HUES48 (cell line): ENCODE data around the gene WNK4.

Experiments used
- H3K27ac ChIP-seq: one replicate; pipeline ENCODE4 v1.7.0; 2013; ENCODE audit warnings: low read depth, low read length, inconsistent platforms
- H3K27me3 ChIP-seq: 2 replicates; pipeline ENCODE4 v1.6.1; 2013; ENCODE audit warnings: mild to moderate bottlenecking, low read length; ENCODE audit not compliant: control insufficient read depth, insufficient read depth
- H3K36me3 ChIP-seq: 2 replicates; pipeline ENCODE4 v1.6.1; 2013; ENCODE audit warnings: low read length; ENCODE audit not compliant: control insufficient read depth, insufficient read depth
- H3K4me1 ChIP-seq: 2 replicates; pipeline ENCODE4 v1.6.1; 2013; ENCODE audit warnings: mild to moderate bottlenecking, low read length; ENCODE audit not compliant: control insufficient read depth, insufficient read depth
- H3K4me3 ChIP-seq: 2 replicates; pipeline ENCODE4 v1.5.1; 2013; ENCODE audit warnings: mild to moderate bottlenecking, low read depth, low read length
- H3K9ac ChIP-seq: 2 replicates; pipeline ENCODE4 v1.6.1; 2013; ENCODE audit warnings: mild to moderate bottlenecking, low read depth, low read length, moderate library complexity
- H3K9me3 ChIP-seq: 2 replicates; pipeline ENCODE4 v1.6.1; 2013; ENCODE audit warnings: low read length; ENCODE audit not compliant: control insufficient read depth, insufficient read depth

Gene WNK4

GRCh38 chr17:42783791-42784138 lies 3.4 kb downstream of the WNK4 start:
- peaks cover 7% of the 10 kb centered on the region for H3K36me3 ChIP-seq
- 0 out of 2 replicates have a peak, but pooled peaks cover 5% of the 10 kb centered on the region for H3K4me1 ChIP-seq
- H3K27me3 ChIP-seq: peaks cover 20% of the 10 kb centered on the region
- H3K9me3 ChIP-seq: no peaks in the 10 kb centered on the region
- H3K9ac ChIP-seq: no peak overlapping the region
- no peak overlapping the region for H3K4me3 ChIP-seq
- H3K27ac ChIP-seq: no peak overlapping the region

- Histone ChIP-seq H3K27ac (no peak overlapping the region), H3K9me3 (no peaks in the 10 kb centered on the region), H3K9ac (no peak overlapping the region), H3K36me3 (peaks cover under 1% of the 10 kb centered on the region; the same call in 1 of the 2 replicates), H3K4me3 (no peak overlapping the region), H3K4me1 (0 out of 2 replicates have a peak, but pooled peaks cover 5% of the 10 kb centered on the region), H3K27me3 (peaks cover 20% of the 10 kb centered on the region)
These were observed 4.0 kb downstream of the WNK4 start for GRCh38 chr17:42784409-42784808.

- Histone ChIP-seq H3K4me3 (no peak overlapping the region), H3K4me1 (no peaks in the 10 kb centered on the region), H3K9ac (no peak overlapping the region), H3K27ac (no peak overlapping the region), H3K27me3 (peaks cover 20% of the 10 kb centered on the region), H3K9me3 (no peaks in the 10 kb centered on the region), H3K36me3 (no peaks in the 10 kb centered on the region)
These were observed 4.6 kb downstream of the WNK4 start for GRCh38 chr17:42784811-42785592.

GRCh38 chr17:42787266-42787665 lies 6.9 kb downstream of the WNK4 start:
- H3K27ac ChIP-seq: no peak overlapping the region
- no peaks in the 10 kb centered on the region for H3K9me3 ChIP-seq
- no peak overlapping the region for H3K9ac ChIP-seq
- peaks cover 6% of the 10 kb centered on the region; the same call in 1 of the 2 replicates for H3K27me3 ChIP-seq
- H3K4me1 ChIP-seq: no peaks in the 10 kb centered on the region
- H3K4me3 ChIP-seq: no peak overlapping the region
- no peaks in the 10 kb centered on the region for H3K36me3 ChIP-seq

GRCh38 chr17:42791948-42792347 lies 11.5 kb downstream of the WNK4 start:
- H3K9ac ChIP-seq: no peak overlapping the region
- H3K27ac ChIP-seq: no peak overlapping the region
- H3K36me3 ChIP-seq: peaks cover 13% of the 10 kb centered on the region
- no peaks in the 10 kb centered on the region for H3K4me1 ChIP-seq
- no peaks in the 10 kb centered on the region for H3K27me3 ChIP-seq
- H3K4me3 ChIP-seq: no peak overlapping the region
- H3K9me3 ChIP-seq: no peaks in the 10 kb centered on the region

GRCh38 chr17:42792545-42792944 lies 12.1 kb downstream of the WNK4 start:
- H3K4me3 ChIP-seq: no peak overlapping the region
- H3K9me3 ChIP-seq: no peaks in the 10 kb centered on the region
- H3K9ac ChIP-seq: no peak overlapping the region
- H3K27ac ChIP-seq: no peak overlapping the region
- H3K27me3 ChIP-seq: no peaks in the 10 kb centered on the region
- peaks cover 18% of the 10 kb centered on the region for H3K36me3 ChIP-seq
- 0 out of 2 replicates have a peak, but pooled peaks cover under 1% of the 10 kb centered on the region for H3K4me1 ChIP-seq

- Histone ChIP-seq H3K4me1 (peaks cover 4% of the 10 kb centered on the region; the same call in 1 of the 2 replicates), H3K9ac (no peak overlapping the region), H3K9me3 (0 out of 2 replicates have a peak, but pooled peaks cover 3% of the 10 kb centered on the region), H3K36me3 (peaks cover 18% of the 10 kb centered on the region), H3K4me3 (no peak overlapping the region), H3K27ac (no peak overlapping the region), H3K27me3 (peaks cover 7% of the 10 kb centered on the region; the same call in 1 of the 2 replicates)
These were observed 14.7 kb downstream of the WNK4 start for GRCh38 chr17:42795061-42795460.

- H3K9me3 ChIP-seq: 0 out of 2 replicates have a peak, but pooled peaks cover 3% of the 10 kb centered on the region
- peaks cover 18% of the 10 kb centered on the region for H3K36me3 ChIP-seq
- H3K27me3 ChIP-seq: peaks cover 7% of the 10 kb centered on the region; the same call in 1 of the 2 replicates
- no peak overlapping the region for H3K9ac ChIP-seq
- H3K27ac ChIP-seq: no peak overlapping the region
- peaks cover 4% of the 10 kb centered on the region; the same call in 1 of the 2 replicates for H3K4me1 ChIP-seq
- H3K4me3 ChIP-seq: no peak overlapping the region
These were observed 15.1 kb downstream of the WNK4 start for GRCh38 chr17:42795465-42795864.

GRCh38 chr17:42796066-42796758 lies 15.8 kb downstream of the WNK4 start:
- H3K9me3 ChIP-seq: 0 out of 2 replicates have a peak, but pooled peaks cover 3% of the 10 kb centered on the region
- H3K27me3 ChIP-seq: peaks cover 7% of the 10 kb centered on the region; the same call in 1 of the 2 replicates
- no peak overlapping the region for H3K9ac ChIP-seq
- no peak overlapping the region for H3K4me3 ChIP-seq
- H3K27ac ChIP-seq: no peak overlapping the region
- H3K36me3 ChIP-seq: peaks cover 18% of the 10 kb centered on the region
- peaks cover 4% of the 10 kb centered on the region; the same call in 1 of the 2 replicates for H3K4me1 ChIP-seq

- Histone ChIP-seq H3K9me3 (0 out of 2 replicates have a peak, but pooled peaks cover 3% of the 10 kb centered on the region), H3K9ac (peak overlapping the region; percentile 75)
These were observed 16.9 kb downstream of the WNK4 start for GRCh38 chr17:42797067-42798007.

More at GRCh38 chr17:42797067-42798007, 16.9 kb downstream of the WNK4 start:
- Histone ChIP-seq H3K27ac (no peak overlapping the region), H3K4me1 (peaks cover 4% of the 10 kb centered on the region; the same call in 1 of the 2 replicates), H3K4me3 (peak overlapping the region; percentile 92), H3K27me3 (peaks cover 7% of the 10 kb centered on the region; the same call in 1 of the 2 replicates), H3K36me3 (peaks cover 18% of the 10 kb centered on the region)
